K562 (cell line): Measurements from ENCODE around the gene BTBD18. TPM values are rescaled to one million over a fixed set of nuclear protein-coding genes. Genes with fewer than 3 reads are reported as not detected.

Source experiments
- ATAC-seq: fragments of 200-7000 bp; cut with Tn5 transposase; 3 replicates; pipeline ENCODE4 v1.9.1; 2020; ENCODE audit warnings: moderate library complexity
- Bru-seq: library from RNA; stranded (reverse); fragments of 400-500 nt; gene quantifications from one replicate; lab custom pipeline; 2021; lab: Mats Ljungman, UMichigan
- BruChase-seq, 2 experiments: library from RNA; stranded (reverse); fragments of 400-500 nt; gene quantifications; one replicate each; lab custom pipeline; 2021; lab: Mats Ljungman, UMichigan
- BruUV-seq: library from RNA; stranded (reverse); fragments of 400-500 nt; replicated peaks from 2 replicates; lab custom pipeline; 2021; lab: Mats Ljungman, UMichigan
- CTCF ChIA-PET: fragments of 300-600 bp; formaldehyde crosslinking; extraction: SDS; loops from one replicate; lab custom pipeline; 2021; ENCODE audit warnings: low intra/inter-chr PET ratio; lab: Yijun Ruan, JAX
- POLR2A ChIA-PET: fragments of 300-600, 350-650 bp; sonication (Branson Sonifier 250); formaldehyde crosslinking; extraction: SDS; loops from one replicate; lab custom pipeline; 2021; ENCODE audit warnings: antibody characterized with exemption, inconsistent platforms; lab: Yijun Ruan, JAX
- DNase-seq, 4 experiments: peaks; one replicate each; pipeline versions ENCODE4 v3.0.0 to v3.0.0-alpha.2; 2011 to 2018; ENCODE audit warnings: low spot score in 3 of 4, mixed read lengths in 3 of 4; ENCODE audit errors: extremely low read depth in 1 of 4
- FAIRE-seq: peaks from 2 replicates; lab custom pipeline; 2011; peaks lifted over from hg19 to GRCh38; lab: Jason Lieb, UNC
- H2AFZ ChIP-seq: 2 replicates; pipeline ENCODE4 v1.6.0; 2011; ENCODE audit warnings: low read depth, low read length, control low read depth, inconsistent platforms
- H3K27ac ChIP-seq: fragments of 200-600 bp; 3 replicates; pipeline ENCODE4 v1.8.0; 2011; ENCODE audit warnings: low read depth, mild to moderate bottlenecking, control low read depth, inconsistent platforms, low read length, moderate library complexity, mixed read lengths; ENCODE audit errors: extremely low read depth
- H3K27me3 ChIP-seq, 2 experiments: fragments of 300-600 bp in 1 of 2; 2 replicates in 1 of 2; 3 replicates in 1 of 2; pipeline versions ENCODE4 v1.6.0 to v1.8.0; 2011; ENCODE audit warnings: inconsistent platforms in 2 of 2, low read length in 2 of 2, mild to moderate bottlenecking in 1 of 2, mixed read lengths in 1 of 2, moderate library complexity in 1 of 2; ENCODE audit not compliant: control insufficient read depth in 2 of 2, insufficient read depth in 2 of 2
- H3K36me3 ChIP-seq: fragments of 300-600 bp; 3 replicates; pipeline ENCODE4 v1.8.0; 2011; ENCODE audit warnings: mild to moderate bottlenecking, low read length, inconsistent platforms; ENCODE audit not compliant: control insufficient read depth, insufficient read depth
- H3K4me1 ChIP-seq, 2 experiments: fragments of 200-600 bp in 1 of 2; replicated peaks in 1 of 2; 2 replicates in 1 of 2; 3 replicates in 1 of 2; pipeline versions ENCODE4 v1.5.1 to v1.8.0; 2011; ENCODE audit warnings: inconsistent platforms in 2 of 2, low read length in 2 of 2, mild to moderate bottlenecking in 1 of 2, mixed read lengths in 1 of 2, moderate library complexity in 1 of 2; ENCODE audit not compliant: control insufficient read depth in 2 of 2, insufficient read depth in 2 of 2
- H3K4me2 ChIP-seq: 2 replicates; pipeline ENCODE4 v1.6.1; 2011; ENCODE audit warnings: low read length, control low read depth, inconsistent platforms, mixed read lengths; ENCODE audit not compliant: insufficient read depth
- H3K4me3 ChIP-seq: fragments of 200-600 bp; sonication (generic), shearing (Covaris generic); 2 replicates; pipeline ENCODE4 v1.5.1; 2016; ENCODE audit warnings: control low read depth, inconsistent platforms
- H3K79me2 ChIP-seq: fragments of 200-600 bp; 3 replicates; pipeline ENCODE4 v1.8.0; 2011; ENCODE audit warnings: low read length, inconsistent platforms; ENCODE audit not compliant: control insufficient read depth, insufficient read depth
- H3K9ac ChIP-seq, 2 experiments: 2 replicates each; pipeline versions ENCODE4 v1.6.0 to v1.6.1; 2011; ENCODE audit warnings: low read depth in 2 of 2, low read length in 2 of 2, control low read depth in 1 of 2, inconsistent platforms in 1 of 2, mild to moderate bottlenecking in 1 of 2, mixed read lengths in 1 of 2; ENCODE audit not compliant: insufficient read depth in 1 of 2
- H3K9me1 ChIP-seq: one replicate; pipeline ENCODE4 v1.6.0; 2011; ENCODE audit warnings: inconsistent platforms, mild to moderate bottlenecking, low read length, moderate library complexity; ENCODE audit not compliant: control insufficient read depth, insufficient read depth
- H3K9me3 ChIP-seq: replicated peaks from 2 replicates; pipeline ENCODE4 v1.5.1; 2011; ENCODE audit warnings: low read depth, low read length, inconsistent platforms; ENCODE audit not compliant: control insufficient read depth, insufficient read depth
- H4K20me1 ChIP-seq: replicated peaks from 2 replicates; pipeline ENCODE4 v1.6.1; 2011; ENCODE audit warnings: low read length, inconsistent platforms, mixed read lengths; ENCODE audit not compliant: control insufficient read depth, insufficient read depth
- ESRRA ChIP-seq: fragments of 450-650 bp; IDR thresholded peaks from 2 replicates; pipeline ENCODE4 v1.6.1; 2014; ENCODE audit warnings: low read depth, mild to moderate bottlenecking, moderate library complexity, borderline replicate concordance
- PTRF ChIP-seq: fragments of 450-650 bp; IDR thresholded peaks from 2 replicates; pipeline ENCODE4 v1.6.1; 2016; ENCODE audit warnings: mild to moderate bottlenecking, missing genetic modification characterization, missing compliant biosample characterization
- SIN3A ChIP-seq, 2 experiments: fragments of 150-350 bp in 1 of 2; IDR thresholded peaks; 2 replicates each; pipeline ENCODE4 v1.6.1; 2011 to 2016; ENCODE audit warnings: borderline replicate concordance in 2 of 2, low read depth in 2 of 2, low read length in 2 of 2, mild to moderate bottlenecking in 2 of 2, moderate library complexity in 2 of 2; ENCODE audit not compliant: control insufficient read depth in 1 of 2
- SREBF2 ChIP-seq: sonication (generic); formaldehyde crosslinking; IDR thresholded peaks from 2 replicates; pipeline ENCODE4 v1.4.0; 2020; ENCODE audit warnings: mild to moderate bottlenecking, missing genetic modification reagents
- TBL1XR1 ChIP-seq, 2 experiments: IDR thresholded peaks; 2 replicates each; pipeline ENCODE4 v1.6.1; 2012; ENCODE audit warnings: improper control_type of control experiment in 2 of 2, low read length in 2 of 2, mild to moderate bottlenecking in 1 of 2
- ZBED1 ChIP-seq: IDR thresholded peaks from 2 replicates; pipeline ENCODE4 v1.6.1; 2014
- ZNF764 ChIP-seq: fragments of 250-450 bp; sonication (Bioruptor Pico); IDR thresholded peaks from 2 replicates; pipeline ENCODE4 v1.4.0; 2020; ENCODE audit warnings: low read depth, mild to moderate bottlenecking, moderate library complexity
- ZNF766 ChIP-seq: fragments of 200-800 bp; sonication (Bioruptor generic); conservative IDR thresholded peaks from 2 replicates; pipeline ENCODE4 v1.6.1; 2016; ENCODE audit warnings: missing genetic modification characterization, missing compliant biosample characterization
- WGBS: fragments of 100-300 bp; shearing (Covaris generic); methylation state at CpG from one replicate; pipeline ENCODE4 v1.1.6; 2016; ENCODE audit warnings: low coverage, mixed read lengths; ENCODE audit not compliant: insufficient coverage; ENCODE audit errors: missing lambda C conversion rate; 5-methylcytosine and 5-hydroxymethylcytosine counted together
- in situ Hi-C: fragments of 300-500 bp; cut with MboI; formaldehyde crosslinking; loops from 4 replicates; pipeline ENCODE4 v1.15.0; 2018; ENCODE audit warnings: inconsistent platforms, mixed read lengths
- intact Hi-C: fragments of 100-400 bp; cut with micrococcal nuclease; formaldehyde crosslinking; loops from 2 replicates; pipeline ENCODE4 v1.14.2; 2022
- long read RNA-seq, 3 experiments: library from polyadenylated mRNA in 2 of 3; library from RNA in 1 of 3; unstranded in 2 of 3; stranded (forward) in 1 of 3; transcript quantifications; one replicate each; pipeline ENCODE4 v2.0.0, GENCODE V29; 2019 to 2022
- polyA minus RNA-seq, 3 experiments: library from RNA; depleted of rRNA, polyadenylated mRNA; stranded (reverse); fragments of >200 nt; gene quantifications; 2 replicates each; pipeline ENCODE4 v1.2.3, GENCODE V29; 2011
- polyA plus RNA-seq, 8 experiments: library from polyadenylated mRNA; depleted of rRNA in 4 of 8; stranded (reverse) in 5 of 8; unstranded in 3 of 8; fragments of >200 nt; fragmentation: Nextera tagmentation in 2 of 8; fragmentation: Illumina TruSeq in 1 of 8; extraction: Ambion mirVana in 2 of 8; extraction: Trizol in 1 of 8; gene quantifications; 2 replicates each; pipeline versions ENCODE4 v1.2.1 to v1.2.3, GENCODE V29; 2011 to 2014; ENCODE audit warnings: inconsistent platforms in 1 of 8, missing spikeins in 1 of 8
- total RNA-seq, 7 experiments: library from RNA; depleted of rRNA in 6 of 7; stranded (reverse); fragments of >200 nt in 6 of 7; fragmentation: Illumina TruSeq in 2 of 7; extraction: Trizol in 2 of 7; gene quantifications; 2 replicates each; pipeline versions ENCODE4 v1.2.1 to v1.2.3, GENCODE V29; 2011 to 2021; ENCODE audit warnings: low replicate concordance in 1 of 7
- TF ChIP-seq, protein P1 (sequence below): fragments of 250-450 bp; sonication (Bioruptor Pico); IDR thresholded peaks from 2 replicates; pipeline ENCODE4 v1.4.0; 2020; ENCODE audit warnings: mild to moderate bottlenecking, moderate library complexity, borderline replicate concordance

The BTBD18 gene, protein sequence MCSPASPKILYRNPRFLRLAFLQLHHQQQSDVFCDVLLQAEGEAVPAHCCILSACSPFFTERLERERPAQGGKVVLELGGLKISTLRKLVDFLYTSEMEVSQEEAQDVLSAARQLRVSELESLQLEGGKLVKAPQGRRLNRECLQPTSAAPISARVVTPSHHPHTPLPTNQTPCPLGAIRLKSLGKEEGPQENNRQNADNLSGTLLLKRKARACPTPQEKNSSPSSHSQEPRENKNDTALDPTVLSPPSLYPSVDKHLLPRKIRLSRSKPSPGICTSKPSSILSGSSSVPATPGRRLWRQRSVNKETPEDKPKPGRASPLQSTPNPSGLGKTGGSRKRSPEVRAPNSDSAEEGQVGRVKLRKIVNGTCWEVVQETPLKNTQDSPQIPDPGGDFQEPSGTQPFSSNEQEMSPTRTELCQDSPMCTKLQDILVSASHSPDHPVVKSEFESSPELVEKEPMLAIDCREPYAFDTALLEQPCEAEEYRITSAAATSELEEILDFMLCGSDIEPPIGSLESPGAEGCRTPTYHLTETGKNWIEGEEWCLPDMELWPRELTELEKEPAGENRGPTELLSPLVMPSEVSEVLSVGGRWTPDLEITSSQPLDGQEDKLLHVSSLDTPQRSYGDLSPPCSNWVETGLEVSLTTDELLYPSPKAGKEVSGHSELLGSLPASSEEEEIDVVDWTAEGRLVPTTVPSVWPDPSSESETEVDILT
- total RNA-seq (2011; cell fraction: chromatin; rRNA removed; ENCODE audit: low replicate concordance): not detected in 2 replicates
- not detected in 2 replicates for total RNA-seq (2011; cell fraction: nucleolus; rRNA removed)
- not detected in 2 replicates for total RNA-seq (2011; cell fraction: nucleoplasm; rRNA removed)
- not detected in 2 replicates for total RNA-seq (2014; rRNA removed)
- not detected in 2 replicates for total RNA-seq (2014; rRNA removed; fragmentation: Illumina TruSeq; extraction: Trizol)
- total RNA-seq (2015; rRNA removed; fragmentation: Illumina TruSeq; extraction: Trizol): not detected in 2 replicates
- total RNA-seq (2021): not detected in 2 replicates
- polyA plus RNA-seq (2011; rRNA removed): not detected in 2 replicates
- not detected in 2 replicates for polyA plus RNA-seq (2011; cell fraction: cytosol; rRNA removed)
- not detected in 2 replicates for polyA plus RNA-seq (2011; cell fraction: nucleus; rRNA removed)
- 0.10 and 0.18 TPM in 2 replicates for polyA plus RNA-seq (2012)
- polyA plus RNA-seq (2014; fragmentation: Illumina TruSeq; extraction: Trizol): not detected in 2 replicates
- under 1 TPM in 1 of 2 experiments, not detected in 1; 0.06 TPM for polyA plus RNA-seq (2014; fragmentation: Nextera tagmentation; extraction: Ambion mirVana)
- not detected in 2 replicates for polyA plus RNA-seq (2014; rRNA removed)
- not detected in 2 replicates for polyA minus RNA-seq (2011; rRNA and poly(A)+ RNA removed)
- polyA minus RNA-seq (2011; cell fraction: cytosol; rRNA and poly(A)+ RNA removed): not detected in 2 replicates
- polyA minus RNA-seq (2011; cell fraction: nucleus; rRNA and poly(A)+ RNA removed): not detected in 2 replicates
- Bru-seq, nascent RNA: percentile 10 among the genes with signal in this experiment
- not detected for BruChase-seq, experiment 1, labeled RNA remaining after a 2-hour chase
- BruChase-seq, experiment 2, labeled RNA remaining after a 6-hour chase: not detected
- long read RNA-seq, experiment 1: 0 reads
- long read RNA-seq, experiment 2: 0 reads
- long read RNA-seq, experiment 3: 0 reads

DNA sequence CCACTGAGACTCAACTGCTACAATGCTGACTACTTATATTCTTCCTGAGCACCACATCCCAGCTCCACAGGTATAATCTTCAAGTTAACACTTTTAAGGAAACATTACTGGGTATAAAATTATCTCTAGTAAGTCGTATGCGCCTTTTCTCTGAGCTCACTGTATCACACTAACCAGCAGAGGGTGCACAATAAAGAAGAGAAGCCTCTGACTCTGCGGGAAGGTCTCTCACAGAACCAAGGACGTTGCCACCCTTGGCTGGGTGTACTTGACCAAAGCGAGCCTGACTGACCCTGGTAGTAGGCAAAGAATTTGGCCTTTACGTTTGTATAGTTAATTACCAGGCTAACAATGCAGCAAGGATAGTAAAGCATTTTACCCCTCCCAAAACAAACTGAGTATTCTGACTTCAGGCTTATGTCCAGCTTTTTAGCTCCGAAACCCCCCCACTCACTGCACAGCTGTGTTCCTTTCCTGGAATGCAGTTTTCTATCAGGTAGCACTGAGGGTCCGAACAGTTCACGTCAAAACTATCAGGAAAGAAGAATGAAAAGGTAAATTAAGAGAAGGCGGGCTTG is at the start of gene BTBD18:
Gene BTBD18 (minus strand): TSS at position 144 of the 578 bp plus-strand sequence. CDS start 631 bp downstream, outside the sequence.
- Histone ChIP-seq H3K9me1 (no peaks in the 10 kb centered on the region), H3K79me2 (no peaks in the 10 kb centered on the region), H3K27ac (peak within 1 kb of the TSS; percentile 6; the same call in 1 of the 3 replicates), H2AFZ (no peak within 1 kb of the TSS), H4K20me1 (no peaks in the 10 kb centered on the region), H3K4me3 (no peak within 1 kb of the TSS), H3K9me3 (no peaks in the 10 kb centered on the region), H3K36me3 (peaks cover 2% of the 10 kb centered on the region; the same call in 1 of the 3 replicates), H3K27me3 (no peaks in the 10 kb centered on the region), H3K4me1 (peaks cover 0 to 11% of the 10 kb centered on the region in 2 experiments; a peak in 2 of 5 replicates), H3K4me2 (no peak within 1 kb of the TSS), H3K9ac (no peak within 1 kb of the TSS)
- FAIRE-seq (peak; percentile 68), ATAC-seq (peak; percentile 94), DNase-seq (peak in 3 of 4 experiments; percentile 38 to 56 (median 44))
- intact Hi-C loops (loop anchor here (1.0 kb wide), 1 partner anchor 49 kb away; no protein-coding TSS in a partner anchor), in situ Hi-C loops (no loop called here)
- BruUV-seq: no TSS peak
- CTCF ChIA-PET: interaction anchor here (0.6 to 1.2 kb wide), 2 partner anchors 22 to 49 kb away, joined by 3 to 5 read pairs; no protein-coding TSS in a partner anchor
- 45% methylated on average over 10 of the region's 10 CpGs for WGBS
- POLR2A ChIA-PET: interaction anchor here (0.5 to 3.2 kb wide), 8 partner anchors 10 to 52 kb away, joined by 3 to 25 read pairs (median 4); partner anchors contain the start of genes CTNND1 and SELENOH
- no peak for TF ChIP-seq ZBED1
- no peak for TF ChIP-seq SREBF2 (CRISPR knock-in tag)
- no peak for TF ChIP-seq SIN3A (IDR thresholded peaks at IDR 0.05; ENCODE audit: borderline replicate concordance in 2 of 2, control insufficient read depth in 1 of 2, low read depth in 2 of 2, low read length in 2 of 2)
- TF ChIP-seq, protein P1, sequence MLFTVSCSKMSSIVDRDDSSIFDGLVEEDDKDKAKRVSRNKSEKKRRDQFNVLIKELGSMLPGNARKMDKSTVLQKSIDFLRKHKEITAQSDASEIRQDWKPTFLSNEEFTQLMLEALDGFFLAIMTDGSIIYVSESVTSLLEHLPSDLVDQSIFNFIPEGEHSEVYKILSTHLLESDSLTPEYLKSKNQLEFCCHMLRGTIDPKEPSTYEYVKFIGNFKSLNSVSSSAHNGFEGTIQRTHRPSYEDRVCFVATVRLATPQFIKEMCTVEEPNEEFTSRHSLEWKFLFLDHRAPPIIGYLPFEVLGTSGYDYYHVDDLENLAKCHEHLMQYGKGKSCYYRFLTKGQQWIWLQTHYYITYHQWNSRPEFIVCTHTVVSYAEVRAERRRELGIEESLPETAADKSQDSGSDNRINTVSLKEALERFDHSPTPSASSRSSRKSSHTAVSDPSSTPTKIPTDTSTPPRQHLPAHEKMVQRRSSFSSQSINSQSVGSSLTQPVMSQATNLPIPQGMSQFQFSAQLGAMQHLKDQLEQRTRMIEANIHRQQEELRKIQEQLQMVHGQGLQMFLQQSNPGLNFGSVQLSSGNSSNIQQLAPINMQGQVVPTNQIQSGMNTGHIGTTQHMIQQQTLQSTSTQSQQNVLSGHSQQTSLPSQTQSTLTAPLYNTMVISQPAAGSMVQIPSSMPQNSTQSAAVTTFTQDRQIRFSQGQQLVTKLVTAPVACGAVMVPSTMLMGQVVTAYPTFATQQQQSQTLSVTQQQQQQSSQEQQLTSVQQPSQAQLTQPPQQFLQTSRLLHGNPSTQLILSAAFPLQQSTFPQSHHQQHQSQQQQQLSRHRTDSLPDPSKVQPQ (CRISPR knock-in tag): no peak
- no peak for TF ChIP-seq PTRF
- no peak for TF ChIP-seq ESRRA
- TF ChIP-seq TBL1XR1 (IDR thresholded peaks at IDR 0.05; ENCODE audit: low read length in 2 of 2): no peak
- no peak for TF ChIP-seq ZNF764 (CRISPR knock-in tag)
- TF ChIP-seq ZNF766 (CRISPR knock-in tag): no peak
